ENCODE results near the gene GCC2.
A peak's percentile ranks its signal among the peaks of the same experiment; 100 is the strongest.

Gene GCC2

GRCh38 chr2:108533832-108534583, 85.0 kb downstream of the GCC2 start, which contains the start of gene LIMS1:
Gene LIMS1 (plus strand): TSS chr2:108534470. CDS start chr2:108534563, 93 bp downstream.
- Histone ChIP-seq H3K27me3 (ENCODE audit: insufficient read depth, low read length, poor library complexity) (no peaks in the 10 kb centered on the region), H3K4me1 (ENCODE audit: control insufficient read depth, low read depth, low read length) (no peaks in the 10 kb centered on the region), H4K8ac (ENCODE audit: low read depth, low read length) (no peak within 1 kb of the TSS), H3K56ac (ENCODE audit: low read length) (peak within 1 kb of the TSS; percentile 90), H2BK15ac (replicated peaks; ENCODE audit: low read depth) (no peak within 1 kb of the TSS), H3K36me3 (ENCODE audit: control insufficient read depth, insufficient read depth, low read length) (no peaks in the 10 kb centered on the region), H3K4me3 (ENCODE audit: low read length) (peak within 1 kb of the TSS; percentile 86), H3K79me2 (ENCODE audit: control insufficient read depth, insufficient read depth, low read length) (peaks cover 33% of the 10 kb centered on the region), H2AK5ac (ENCODE audit: low read length) (no peak within 1 kb of the TSS), H2BK5ac (ENCODE audit: low read length) (peak within 1 kb of the TSS; percentile 44), H3K9ac (ENCODE audit: low read length) (peak within 1 kb of the TSS; percentile 91), H3K23ac (ENCODE audit: low read length) (no peak within 1 kb of the TSS), H4K5ac (ENCODE audit: low read length) (no peak within 1 kb of the TSS), H3K27ac (ENCODE audit: low read depth, low read length) (peak within 1 kb of the TSS; percentile 82), H2BK120ac (ENCODE audit: low read depth, low read length) (peak within 1 kb of the TSS; percentile 62), H3K4ac (ENCODE audit: low read depth, low read length) (peak within 1 kb of the TSS; percentile 95), H3K18ac (ENCODE audit: low read length) (peak within 1 kb of the TSS; percentile 100), H3K4me2 (ENCODE audit: low read length) (peak within 1 kb of the TSS; percentile 67), H3K79me1 (ENCODE audit: low read length) (peaks cover 13% of the 10 kb centered on the region)
- DNase-seq = peak; percentile 93
- WGBS (ENCODE audit: extremely low coverage, insufficient coverage, low lambda C conversion rate) = no CpG with 5 or more reads among the region's 87 CpGs

GRCh38 chr2:108534584-108535356, 85.8 kb downstream of the GCC2 start:
- H3K27ac ChIP-seq (ENCODE audit: low read depth, low read length) = peak overlapping the region; percentile 56
- H2BK120ac ChIP-seq (ENCODE audit: low read depth, low read length) = peak overlapping the region; percentile 62
- peak overlapping the region; percentile 100 for H3K18ac ChIP-seq (ENCODE audit: low read length)
- no peak overlapping the region for H4K5ac ChIP-seq (ENCODE audit: low read length)
- no peak overlapping the region for H3K23ac ChIP-seq (ENCODE audit: low read length)
- H3K79me2 ChIP-seq (ENCODE audit: control insufficient read depth, insufficient read depth, low read length) = peaks cover 40% of the 10 kb centered on the region
- H2BK5ac ChIP-seq (ENCODE audit: low read length) = no peak overlapping the region
- H3K56ac ChIP-seq (ENCODE audit: low read length) = peak overlapping the region; percentile 90
- H4K8ac ChIP-seq (ENCODE audit: low read depth, low read length) = no peak overlapping the region
- peak overlapping the region; percentile 67 for H3K4me2 ChIP-seq (ENCODE audit: low read length)
- no peaks in the 10 kb centered on the region for H3K27me3 ChIP-seq (ENCODE audit: insufficient read depth, low read length, poor library complexity)
- no peak overlapping the region for H2BK15ac ChIP-seq (replicated peaks; ENCODE audit: low read depth)
- H3K4ac ChIP-seq (ENCODE audit: low read depth, low read length) = peak overlapping the region; percentile 95
- peak; percentile 65 for DNase-seq
- H3K4me3 ChIP-seq (ENCODE audit: low read length) = peak overlapping the region; percentile 86
- peak overlapping the region; percentile 71 for H3K9ac ChIP-seq (ENCODE audit: low read length)
- no CpG with 5 or more reads among the region's 57 CpGs for WGBS (ENCODE audit: extremely low coverage, insufficient coverage, low lambda C conversion rate)
- H3K4me1 ChIP-seq (ENCODE audit: control insufficient read depth, low read depth, low read length) = no peaks in the 10 kb centered on the region
- H3K79me1 ChIP-seq (ENCODE audit: low read length) = peaks cover 13% of the 10 kb centered on the region
- H3K36me3 ChIP-seq (ENCODE audit: control insufficient read depth, insufficient read depth, low read length) = no peaks in the 10 kb centered on the region
- no peak overlapping the region for H2AK5ac ChIP-seq (ENCODE audit: low read length)

DNA sequence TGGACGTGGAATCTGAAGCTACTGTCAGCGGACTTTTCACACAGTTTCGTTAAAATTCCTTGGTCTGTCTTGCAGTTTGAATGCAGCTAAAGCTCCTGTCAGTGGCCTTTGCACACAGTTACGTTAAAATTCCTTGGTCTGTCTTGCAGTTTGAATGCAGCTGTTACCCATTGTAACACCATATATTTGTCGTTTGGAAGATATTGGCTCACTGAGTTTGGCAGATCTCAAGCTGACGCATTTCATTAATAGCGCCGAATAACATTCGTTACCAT, 86.3 kb downstream of the GCC2 start:
- Histone ChIP-seq H3K79me1 (ENCODE audit: low read length) (peaks cover 13% of the 10 kb centered on the region), H4K5ac (ENCODE audit: low read length) (no peak overlapping the region), H4K8ac (ENCODE audit: low read depth, low read length) (no peak overlapping the region), H3K4me3 (ENCODE audit: low read length) (peak overlapping the region; percentile 86), H3K27me3 (ENCODE audit: insufficient read depth, low read length, poor library complexity) (no peaks in the 10 kb centered on the region), H3K4me2 (ENCODE audit: low read length) (peak overlapping the region; percentile 67), H3K56ac (ENCODE audit: low read length) (peak overlapping the region; percentile 90), H2BK15ac (replicated peaks; ENCODE audit: low read depth) (no peak overlapping the region), H3K36me3 (ENCODE audit: control insufficient read depth, insufficient read depth, low read length) (no peaks in the 10 kb centered on the region), H3K4ac (ENCODE audit: low read depth, low read length) (no peak overlapping the region), H3K9ac (ENCODE audit: low read length) (peak overlapping the region; percentile 71), H3K4me1 (ENCODE audit: control insufficient read depth, low read depth, low read length) (no peaks in the 10 kb centered on the region), H2BK120ac (ENCODE audit: low read depth, low read length) (no peak overlapping the region), H3K23ac (ENCODE audit: low read length) (no peak overlapping the region), H3K18ac (ENCODE audit: low read length) (no peak overlapping the region), H2AK5ac (ENCODE audit: low read length) (no peak overlapping the region), H3K79me2 (ENCODE audit: control insufficient read depth, insufficient read depth, low read length) (peaks cover 40% of the 10 kb centered on the region), H3K27ac (ENCODE audit: low read depth, low read length) (no peak overlapping the region), H2BK5ac (ENCODE audit: low read length) (no peak overlapping the region)
- WGBS (ENCODE audit: extremely low coverage, insufficient coverage, low lambda C conversion rate) = no CpG with 5 or more reads among the region's 9 CpGs
- DNase-seq = peak; percentile 20

- Histone ChIP-seq H3K23ac (ENCODE audit: low read length) (peak overlapping the region; percentile 9), H3K79me2 (ENCODE audit: control insufficient read depth, insufficient read depth, low read length) (peaks cover 48% of the 10 kb centered on the region), H3K4me1 (ENCODE audit: control insufficient read depth, low read depth, low read length) (no peaks in the 10 kb centered on the region), H3K4ac (ENCODE audit: low read depth, low read length) (no peak overlapping the region), H4K5ac (ENCODE audit: low read length) (no peak overlapping the region), H3K27ac (ENCODE audit: low read depth, low read length) (no peak overlapping the region), H2AK5ac (ENCODE audit: low read length) (no peak overlapping the region), H3K18ac (ENCODE audit: low read length) (no peak overlapping the region), H3K9ac (ENCODE audit: low read length) (no peak overlapping the region), H2BK120ac (ENCODE audit: low read depth, low read length) (no peak overlapping the region), H3K4me3 (ENCODE audit: low read length) (no peak overlapping the region), H3K79me1 (ENCODE audit: low read length) (peaks cover 14% of the 10 kb centered on the region), H2BK15ac (replicated peaks; ENCODE audit: low read depth) (no peak overlapping the region), H4K8ac (ENCODE audit: low read depth, low read length) (no peak overlapping the region), H3K4me2 (ENCODE audit: low read length) (no peak overlapping the region), H3K56ac (ENCODE audit: low read length) (peak overlapping the region; percentile 3), H3K36me3 (ENCODE audit: control insufficient read depth, insufficient read depth, low read length) (no peaks in the 10 kb centered on the region), H3K27me3 (ENCODE audit: insufficient read depth, low read length, poor library complexity) (no peaks in the 10 kb centered on the region), H2BK5ac (ENCODE audit: low read length) (no peak overlapping the region)
- no CpG with 5 or more reads among the region's 7 CpGs for WGBS (ENCODE audit: extremely low coverage, insufficient coverage, low lambda C conversion rate)
- peak; percentile 42 for DNase-seq
Measured at GRCh38 chr2:108536133-108536780, 87.3 kb downstream of the GCC2 start.

- H3K9ac ChIP-seq (ENCODE audit: low read length) = no peak overlapping the region
- H4K8ac ChIP-seq (ENCODE audit: low read depth, low read length) = no peak overlapping the region
- no peak overlapping the region for H3K4ac ChIP-seq (ENCODE audit: low read depth, low read length)
- DNase-seq = no peak
- no peak overlapping the region for H3K4me2 ChIP-seq (ENCODE audit: low read length)
- H3K27ac ChIP-seq (ENCODE audit: low read depth, low read length) = no peak overlapping the region
- peak overlapping the region; percentile 3 for H3K56ac ChIP-seq (ENCODE audit: low read length)
- no peak overlapping the region for H3K4me3 ChIP-seq (ENCODE audit: low read length)
- no peak overlapping the region for H3K23ac ChIP-seq (ENCODE audit: low read length)
- H2BK5ac ChIP-seq (ENCODE audit: low read length) = no peak overlapping the region
- H3K79me2 ChIP-seq (ENCODE audit: control insufficient read depth, insufficient read depth, low read length) = peaks cover 51% of the 10 kb centered on the region
- H2AK5ac ChIP-seq (ENCODE audit: low read length) = no peak overlapping the region
- H2BK15ac ChIP-seq (replicated peaks; ENCODE audit: low read depth) = no peak overlapping the region
- H3K18ac ChIP-seq (ENCODE audit: low read length) = no peak overlapping the region
- H3K36me3 ChIP-seq (ENCODE audit: control insufficient read depth, insufficient read depth, low read length) = no peaks in the 10 kb centered on the region
- H4K5ac ChIP-seq (ENCODE audit: low read length) = no peak overlapping the region
- H3K27me3 ChIP-seq (ENCODE audit: insufficient read depth, low read length, poor library complexity) = no peaks in the 10 kb centered on the region
- H3K4me1 ChIP-seq (ENCODE audit: control insufficient read depth, low read depth, low read length) = no peaks in the 10 kb centered on the region
- no peak overlapping the region for H2BK120ac ChIP-seq (ENCODE audit: low read depth, low read length)
- peaks cover 17% of the 10 kb centered on the region for H3K79me1 ChIP-seq (ENCODE audit: low read length)
- WGBS (ENCODE audit: extremely low coverage, insufficient coverage, low lambda C conversion rate) = no CpG with 5 or more reads among the region's 5 CpGs
Measured at GRCh38 chr2:108536911-108537310, 87.9 kb downstream of the GCC2 start.

All from mesendoderm (in vitro differentiated cells).